ENCODE measurements around the gene FZR1. TPM values are rescaled to one million over a fixed set of nuclear protein-coding genes. Genes with fewer than 3 reads are reported as not detected.
A peak's percentile ranks its signal among the peaks of the same experiment; 100 is the strongest.

Gene FZR1
- total and polyA plus RNA-seq, 9 of the 15 experiments (the other 6 are each of a cell fraction or from before 2014, with no cell fraction given) = 0.18 to 48.0 (median 22.2) TPM

- TF ChIP-seq, protein P1, sequence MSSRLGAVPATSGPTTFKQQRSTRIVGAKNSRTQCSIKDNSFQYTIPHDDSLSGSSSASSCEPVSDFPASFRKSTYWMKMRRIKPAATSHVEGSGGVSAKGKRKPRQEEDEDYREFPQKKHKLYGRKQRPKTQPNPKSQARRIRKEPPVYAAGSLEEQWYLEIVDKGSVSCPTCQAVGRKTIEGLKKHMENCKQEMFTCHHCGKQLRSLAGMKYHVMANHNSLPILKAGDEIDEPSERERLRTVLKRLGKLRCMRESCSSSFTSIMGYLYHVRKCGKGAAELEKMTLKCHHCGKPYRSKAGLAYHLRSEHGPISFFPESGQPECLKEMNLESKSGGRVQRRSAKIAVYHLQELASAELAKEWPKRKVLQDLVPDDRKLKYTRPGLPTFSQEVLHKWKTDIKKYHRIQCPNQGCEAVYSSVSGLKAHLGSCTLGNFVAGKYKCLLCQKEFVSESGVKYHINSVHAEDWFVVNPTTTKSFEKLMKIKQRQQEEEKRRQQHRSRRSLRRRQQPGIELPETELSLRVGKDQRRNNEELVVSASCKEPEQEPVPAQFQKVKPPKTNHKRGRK (tag; IDR thresholded peaks at IDR 0.05) = no peak
- peak; percentile 14; the same call in 1 of the 2 replicates for TF ChIP-seq BHLHE40 (IDR thresholded peaks at IDR 0.05; ENCODE audit: low read length)
- TF ChIP-seq MAFG (tag; conservative IDR thresholded peaks at IDR 0.05) = no peak
- no peak for TF ChIP-seq PCBP2 (IDR thresholded peaks at IDR 0.05; ENCODE audit: low read depth, low read length, poor library complexity, severe bottlenecking)
- no peak for TF ChIP-seq ZNF324 (CRISPR knock-in tag; IDR thresholded peaks at IDR 0.05)
- TF ChIP-seq, protein P2, sequence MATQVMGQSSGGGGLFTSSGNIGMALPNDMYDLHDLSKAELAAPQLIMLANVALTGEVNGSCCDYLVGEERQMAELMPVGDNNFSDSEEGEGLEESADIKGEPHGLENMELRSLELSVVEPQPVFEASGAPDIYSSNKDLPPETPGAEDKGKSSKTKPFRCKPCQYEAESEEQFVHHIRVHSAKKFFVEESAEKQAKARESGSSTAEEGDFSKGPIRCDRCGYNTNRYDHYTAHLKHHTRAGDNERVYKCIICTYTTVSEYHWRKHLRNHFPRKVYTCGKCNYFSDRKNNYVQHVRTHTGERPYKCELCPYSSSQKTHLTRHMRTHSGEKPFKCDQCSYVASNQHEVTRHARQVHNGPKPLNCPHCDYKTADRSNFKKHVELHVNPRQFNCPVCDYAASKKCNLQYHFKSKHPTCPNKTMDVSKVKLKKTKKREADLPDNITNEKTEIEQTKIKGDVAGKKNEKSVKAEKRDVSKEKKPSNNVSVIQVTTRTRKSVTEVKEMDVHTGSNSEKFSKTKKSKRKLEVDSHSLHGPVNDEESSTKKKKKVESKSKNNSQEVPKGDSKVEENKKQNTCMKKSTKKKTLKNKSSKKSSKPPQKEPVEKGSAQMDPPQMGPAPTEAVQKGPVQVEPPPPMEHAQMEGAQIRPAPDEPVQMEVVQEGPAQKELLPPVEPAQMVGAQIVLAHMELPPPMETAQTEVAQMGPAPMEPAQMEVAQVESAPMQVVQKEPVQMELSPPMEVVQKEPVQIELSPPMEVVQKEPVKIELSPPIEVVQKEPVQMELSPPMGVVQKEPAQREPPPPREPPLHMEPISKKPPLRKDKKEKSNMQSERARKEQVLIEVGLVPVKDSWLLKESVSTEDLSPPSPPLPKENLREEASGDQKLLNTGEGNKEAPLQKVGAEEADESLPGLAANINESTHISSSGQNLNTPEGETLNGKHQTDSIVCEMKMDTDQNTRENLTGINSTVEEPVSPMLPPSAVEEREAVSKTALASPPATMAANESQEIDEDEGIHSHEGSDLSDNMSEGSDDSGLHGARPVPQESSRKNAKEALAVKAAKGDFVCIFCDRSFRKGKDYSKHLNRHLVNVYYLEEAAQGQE (IDR thresholded peaks at IDR 0.05; ENCODE audit: borderline replicate concordance) = no peak
- TF ChIP-seq, protein P2 (CRISPR knock-in tag; IDR thresholded peaks at IDR 0.05; ENCODE audit: low read depth) = no peak
- TF ChIP-seq SUPT5H (IDR thresholded peaks at IDR 0.05) = 0 out of 2 replicates have a peak, but pooled peaks have one; percentile 24
- TF ChIP-seq ZNF586 (CRISPR knock-in tag; conservative IDR thresholded peaks at IDR 0.05) = no peak
- TF ChIP-seq, protein P3, sequence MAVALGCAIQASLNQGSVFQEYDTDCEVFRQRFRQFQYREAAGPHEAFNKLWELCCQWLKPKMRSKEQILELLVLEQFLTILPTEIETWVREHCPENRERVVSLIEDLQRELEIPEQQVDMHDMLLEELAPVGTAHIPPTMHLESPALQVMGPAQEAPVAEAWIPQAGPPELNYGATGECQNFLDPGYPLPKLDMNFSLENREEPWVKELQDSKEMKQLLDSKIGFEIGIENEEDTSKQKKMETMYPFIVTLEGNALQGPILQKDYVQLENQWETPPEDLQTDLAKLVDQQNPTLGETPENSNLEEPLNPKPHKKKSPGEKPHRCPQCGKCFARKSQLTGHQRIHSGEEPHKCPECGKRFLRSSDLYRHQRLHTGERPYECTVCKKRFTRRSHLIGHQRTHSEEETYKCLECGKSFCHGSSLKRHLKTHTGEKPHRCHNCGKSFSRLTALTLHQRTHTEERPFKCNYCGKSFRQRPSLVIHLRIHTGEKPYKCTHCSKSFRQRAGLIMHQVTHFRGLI (CRISPR knock-in tag; IDR thresholded peaks at IDR 0.05) = no peak
- TF ChIP-seq HEY1 (CRISPR knock-in tag; IDR thresholded peaks at IDR 0.05; ENCODE audit: borderline replicate concordance) = no peak
- no peak for TF ChIP-seq ZNF561 (CRISPR knock-in tag; conservative IDR thresholded peaks at IDR 0.05)
- TF ChIP-seq FOXK2 (conservative IDR thresholded peaks at IDR 0.05 in 1 of 2, IDR thresholded peaks at IDR 0.05 in 1 of 2; ENCODE audit: low read depth in 2 of 2) = no peak
- no peak for TF ChIP-seq BDP1 (IDR thresholded peaks at IDR 0.05; ENCODE audit: insufficient read depth, insufficient read length)
- TF ChIP-seq, protein P4, sequence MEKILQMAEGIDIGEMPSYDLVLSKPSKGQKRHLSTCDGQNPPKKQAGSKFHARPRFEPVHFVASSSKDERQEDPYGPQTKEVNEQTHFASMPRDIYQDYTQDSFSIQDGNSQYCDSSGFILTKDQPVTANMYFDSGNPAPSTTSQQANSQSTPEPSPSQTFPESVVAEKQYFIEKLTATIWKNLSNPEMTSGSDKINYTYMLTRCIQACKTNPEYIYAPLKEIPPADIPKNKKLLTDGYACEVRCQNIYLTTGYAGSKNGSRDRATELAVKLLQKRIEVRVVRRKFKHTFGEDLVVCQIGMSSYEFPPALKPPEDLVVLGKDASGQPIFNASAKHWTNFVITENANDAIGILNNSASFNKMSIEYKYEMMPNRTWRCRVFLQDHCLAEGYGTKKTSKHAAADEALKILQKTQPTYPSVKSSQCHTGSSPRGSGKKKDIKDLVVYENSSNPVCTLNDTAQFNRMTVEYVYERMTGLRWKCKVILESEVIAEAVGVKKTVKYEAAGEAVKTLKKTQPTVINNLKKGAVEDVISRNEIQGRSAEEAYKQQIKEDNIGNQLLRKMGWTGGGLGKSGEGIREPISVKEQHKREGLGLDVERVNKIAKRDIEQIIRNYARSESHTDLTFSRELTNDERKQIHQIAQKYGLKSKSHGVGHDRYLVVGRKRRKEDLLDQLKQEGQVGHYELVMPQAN (IDR thresholded peaks at IDR 0.05; ENCODE audit: borderline replicate concordance) = 0 out of 2 replicates have a peak, but pooled peaks have one; percentile 51
- TF ChIP-seq CSDE1 (IDR thresholded peaks at IDR 0.05) = no peak
Measured at GRCh38 chr19:3556423-3556977, 50.4 kb downstream of the FZR1 start (continued).
